Ovary (tissue), 9 donors: ENCODE data around the gene KIF13A. TPM values are rescaled to one million over a fixed set of nuclear protein-coding genes. Genes with fewer than 3 reads are reported as not detected.

ENCODE experiments used
- DNase-seq, 5 donors: peaks; one replicate each; pipeline ENCODE4 v3.0.0-alpha.2; 2019 to 2020
- H3K27ac ChIP-seq, 2 donors: fragments of 200-600 bp; one replicate each; pipeline versions ENCODE4 v1.5.1 to v1.8.0; 2019 to 2022
- H3K27me3 ChIP-seq: fragments of 200-600 bp; one replicate; pipeline ENCODE4 v1.8.0; 2022
- H3K36me3 ChIP-seq: fragments of 200-600 bp; sonication (generic); one replicate; pipeline ENCODE4 v1.5.1; 2019
- H3K4me1 ChIP-seq: one replicate; pipeline ENCODE4 v1.8.1; 2013; ENCODE audit warnings: mild to moderate bottlenecking, moderate library complexity; ENCODE audit not compliant: insufficient read depth
- H3K4me3 ChIP-seq: fragments of 200-600 bp; sonication (generic); one replicate; pipeline ENCODE4 v1.5.1; 2017
- H3K9me3 ChIP-seq, 2 donors: fragments of 200-600 bp in 1 of 2; sonication (generic) in 1 of 2; one replicate each; pipeline versions ENCODE4 v1.5.1 to v1.8.1; 2013 to 2019; ENCODE audit warnings: mild to moderate bottlenecking in 1 of 2, moderate library complexity in 1 of 2
- EP300 ChIP-seq: sonication (generic); formaldehyde crosslinking; IDR thresholded peaks from one replicate; pipeline ENCODE4 v1.6.1; 2017; ENCODE audit warnings: antibody characterized with exemption
- POLR2A ChIP-seq: fragments of 450-650 bp; IDR thresholded peaks from one replicate; pipeline ENCODE4 v1.6.1; 2017; ENCODE audit warnings: antibody characterized with exemption, mild to moderate bottlenecking, moderate library complexity
- WGBS, 3 donors: extraction: QIAGEN DNeasy Blood & Tissue Kit in 1 of 3; methylation state at CpG; one replicate each; pipeline versions ENCODE4 v1.1.5 to v1.1.7; 2013 to 2017; 5-methylcytosine and 5-hydroxymethylcytosine counted together
- intact Hi-C, 4 donors: fragments of 100-400 bp; cut with DNase I; formaldehyde crosslinking; loops; one replicate each; pipeline versions ENCODE4 v1.11.0 to v1.15.1; 2022 to 2023
- polyA plus RNA-seq, 2 donors: library from polyadenylated mRNA; stranded (reverse); fragments of 200-250 nt in 1 of 2; fragments of 350-450 nt in 1 of 2; fragmentation: Illumina TruSeq in 1 of 2; extraction: RNeasy Lipid Tissue Mini Kit (QIAGEN cat#74804) in 1 of 2; gene quantifications; one replicate each; pipeline ENCODE4 v1.2.3, GENCODE V29; 2013 to 2014
- total RNA-seq, 7 donors: library from RNA; depleted of rRNA in 2 of 7; stranded (reverse); fragments of >200 nt in 2 of 7; fragmentation: NEBNext Ultra II Directional in 3 of 7; extraction: Animal tissue kit (Norgen Biotek cat#: 25700) in 3 of 7; gene quantifications; one replicate each; pipeline versions ENCODE4 v1.1.0 to v1.2.4, GENCODE V29; 2016 to 2023
- TF ChIP-seq, protein P1 (sequence below), 3 donors: fragments of 450-650 bp in 2 of 3; fragments of 200-600 bp in 1 of 3; IDR thresholded peaks; one replicate each; pipeline versions ENCODE4 v1.5.1 to v1.8.0; 2016 to 2022; ENCODE audit warnings: antibody characterized with exemption in 3 of 3, mild to moderate bottlenecking in 1 of 3
- donor health status: DM: no; HTN: no; CAD: no; lungs with moderate emphysema.
- donor health status: DM: no; HTN: no; CAD: no.
- donor health status: Bipolar disorder and iron deficiency.
- donor health status: DM: yes; HTN: yes; CAD: no.
- donor health status: DM: no; HTN: no; CAD: no.
- donor health status: DM: yes; HTN: yes; CAD: no.

The KIF13A gene
- total and polyA plus RNA-seq, 9 donors, result 18.4 to 44.4 (median 38.0) TPM

DNA sequence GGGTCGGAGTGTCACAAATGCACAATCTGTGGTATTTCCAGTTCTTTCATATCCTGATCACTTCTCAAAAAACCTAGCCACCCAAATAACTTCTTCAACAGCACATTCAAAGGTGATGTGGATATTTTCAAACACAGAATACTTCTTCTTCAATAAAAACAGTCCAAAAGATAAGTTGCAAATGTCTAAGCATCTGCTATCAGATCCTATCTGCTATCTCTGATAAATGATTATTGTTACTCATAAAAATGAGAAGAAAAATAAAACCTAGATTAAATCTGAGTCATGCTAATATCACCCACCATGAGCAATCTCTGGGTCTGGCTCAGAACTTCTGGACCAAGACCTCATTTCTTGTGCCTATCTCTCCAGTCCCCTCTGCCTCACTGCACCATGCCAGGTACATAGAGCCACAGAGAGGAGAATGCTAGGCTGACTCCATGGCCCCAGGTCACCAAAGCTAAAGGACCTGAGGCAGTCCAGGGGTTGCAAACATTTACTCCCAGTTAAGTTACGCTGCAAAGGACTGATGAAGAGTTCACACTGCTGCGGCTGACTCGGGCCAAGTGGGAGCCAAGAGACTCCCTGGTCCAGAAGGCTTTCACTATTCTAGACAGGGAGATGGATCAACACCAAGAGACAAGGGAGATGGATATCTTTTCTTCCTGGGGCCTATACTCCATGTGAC is 101.4 kb downstream of the KIF13A start:
- Histone ChIP-seq H3K27ac (no peak overlapping the region), H3K4me3 (no peak overlapping the region), H3K4me1 (no peaks in the 10 kb centered on the region), H3K36me3 (no peaks in the 10 kb centered on the region), H3K27me3 (no peaks in the 10 kb centered on the region), H3K9me3 (no peaks in the 10 kb centered on the region)
- TF ChIP-seq EP300, result no peak
- TF ChIP-seq, protein P1, sequence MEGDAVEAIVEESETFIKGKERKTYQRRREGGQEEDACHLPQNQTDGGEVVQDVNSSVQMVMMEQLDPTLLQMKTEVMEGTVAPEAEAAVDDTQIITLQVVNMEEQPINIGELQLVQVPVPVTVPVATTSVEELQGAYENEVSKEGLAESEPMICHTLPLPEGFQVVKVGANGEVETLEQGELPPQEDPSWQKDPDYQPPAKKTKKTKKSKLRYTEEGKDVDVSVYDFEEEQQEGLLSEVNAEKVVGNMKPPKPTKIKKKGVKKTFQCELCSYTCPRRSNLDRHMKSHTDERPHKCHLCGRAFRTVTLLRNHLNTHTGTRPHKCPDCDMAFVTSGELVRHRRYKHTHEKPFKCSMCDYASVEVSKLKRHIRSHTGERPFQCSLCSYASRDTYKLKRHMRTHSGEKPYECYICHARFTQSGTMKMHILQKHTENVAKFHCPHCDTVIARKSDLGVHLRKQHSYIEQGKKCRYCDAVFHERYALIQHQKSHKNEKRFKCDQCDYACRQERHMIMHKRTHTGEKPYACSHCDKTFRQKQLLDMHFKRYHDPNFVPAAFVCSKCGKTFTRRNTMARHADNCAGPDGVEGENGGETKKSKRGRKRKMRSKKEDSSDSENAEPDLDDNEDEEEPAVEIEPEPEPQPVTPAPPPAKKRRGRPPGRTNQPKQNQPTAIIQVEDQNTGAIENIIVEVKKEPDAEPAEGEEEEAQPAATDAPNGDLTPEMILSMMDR (IDR thresholded peaks at IDR 0.05), result no peak
- TF ChIP-seq POLR2A, result no peak
- 93 to 98% (median 98%) methylated on average over 4 of the region's 4 CpGs for WGBS, 3 donors
- no peak for DNase-seq
- intact Hi-C loops, result no loop called here

GRCh38 chr6:17884498-17885478 is 102.6 kb downstream of the KIF13A start:
- intact Hi-C loops, result no loop called here
- H3K27me3 ChIP-seq, result no peaks in the 10 kb centered on the region
- no peak for DNase-seq
- H3K4me1 ChIP-seq, result no peaks in the 10 kb centered on the region
- TF ChIP-seq POLR2A (no peak), EP300 (no peak)
- TF ChIP-seq, protein P1 (IDR thresholded peaks at IDR 0.05), result no peak
- 70 to 81% (median 74%) methylated on average over 4 of the region's 4 CpGs for WGBS, 3 donors
- no peaks in the 10 kb centered on the region for H3K9me3 ChIP-seq
- H3K36me3 ChIP-seq, result no peaks in the 10 kb centered on the region
- H3K27ac ChIP-seq, result no peak overlapping the region
- H3K4me3 ChIP-seq, result no peak overlapping the region

GRCh38 chr6:17883665-17884497 is 103.6 kb downstream of the KIF13A start:
- Histone ChIP-seq H3K36me3 (no peaks in the 10 kb centered on the region), H3K4me1 (peaks cover 2% of the 10 kb centered on the region), H3K27me3 (no peaks in the 10 kb centered on the region), H3K27ac (no peak overlapping the region), H3K9me3 (no peaks in the 10 kb centered on the region), H3K4me3 (no peak overlapping the region)
- no peak for TF ChIP-seq EP300
- TF ChIP-seq POLR2A, result no peak
- TF ChIP-seq, protein P1 (IDR thresholded peaks at IDR 0.05), result no peak
- intact Hi-C loops, result no loop called here
- DNase-seq, result no peak
- WGBS, 3 donors, result 93 to 96% (median 95%) methylated on average over 2 of the region's 2 CpGs
